HG03520 (cell line): ENCODE data around the gene EGLN2.
"Not testable (repeated sequence)": the region's sequence is repeated elsewhere in the genome, so short reads cannot be mapped to it uniquely, and the experiment has no call there.

Experiments
- ATAC-seq: cut with Tn5 transposase; IDR thresholded peaks from one replicate; pipeline ENCODE4 v1.9.1; 2021; ENCODE audit warnings: mild to moderate bottlenecking, moderate library complexity; ENCODE audit not compliant: unreplicated experiment

EGLN2 gene

DNA sequence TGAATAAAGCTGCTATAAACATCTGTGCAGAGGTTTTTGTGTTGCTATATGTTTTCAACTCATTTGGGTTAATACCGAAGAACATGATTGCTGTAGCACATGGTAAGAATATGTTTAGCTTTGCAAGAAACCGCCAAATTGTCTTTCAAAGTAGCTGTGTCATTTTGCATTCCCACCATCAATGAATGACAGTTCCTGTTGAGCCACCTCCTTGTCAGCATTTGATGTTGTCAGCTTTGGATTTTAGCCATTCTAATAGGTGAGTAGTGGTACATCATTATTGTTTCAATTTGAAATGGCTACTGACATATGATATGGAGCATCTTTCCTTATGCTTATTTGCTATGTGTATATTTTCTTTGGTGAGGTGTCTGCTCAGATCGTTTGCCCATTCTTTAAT, 43.0 kb downstream of the EGLN2 start:
- ATAC-seq: not testable (repeated sequence)

DNA sequence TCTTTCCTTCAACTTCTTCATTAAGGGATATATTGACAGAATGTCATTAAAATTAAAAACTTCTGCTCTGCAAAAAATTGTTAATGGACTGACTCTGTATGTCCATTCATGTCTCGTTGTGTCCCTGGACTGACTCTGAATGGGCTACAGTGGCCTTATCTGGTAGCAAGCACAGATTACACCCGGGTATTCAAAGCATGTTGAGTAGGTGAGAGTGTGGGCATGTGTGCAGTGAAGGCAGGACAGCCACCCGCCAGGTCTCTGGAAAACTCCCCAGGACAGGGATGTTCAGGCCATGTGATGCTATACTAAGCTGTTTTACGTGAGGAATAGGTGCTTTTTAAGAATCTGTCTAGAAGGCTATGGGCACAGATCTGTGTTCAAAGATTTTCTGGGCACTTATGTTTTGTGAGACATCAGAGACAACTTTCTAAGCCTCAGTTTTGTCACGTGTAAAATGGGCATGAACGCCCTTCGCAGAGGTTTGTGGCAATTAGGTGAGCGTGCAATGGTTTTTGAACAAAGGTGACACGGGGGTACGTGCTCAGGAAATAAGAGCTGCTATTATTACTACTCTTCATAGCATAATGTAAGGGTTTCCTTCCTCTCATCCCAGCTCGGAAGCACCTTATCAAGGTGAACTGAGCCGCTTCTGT, 44.1 kb downstream of the EGLN2 start:
- not testable (repeated sequence) for ATAC-seq

DNA sequence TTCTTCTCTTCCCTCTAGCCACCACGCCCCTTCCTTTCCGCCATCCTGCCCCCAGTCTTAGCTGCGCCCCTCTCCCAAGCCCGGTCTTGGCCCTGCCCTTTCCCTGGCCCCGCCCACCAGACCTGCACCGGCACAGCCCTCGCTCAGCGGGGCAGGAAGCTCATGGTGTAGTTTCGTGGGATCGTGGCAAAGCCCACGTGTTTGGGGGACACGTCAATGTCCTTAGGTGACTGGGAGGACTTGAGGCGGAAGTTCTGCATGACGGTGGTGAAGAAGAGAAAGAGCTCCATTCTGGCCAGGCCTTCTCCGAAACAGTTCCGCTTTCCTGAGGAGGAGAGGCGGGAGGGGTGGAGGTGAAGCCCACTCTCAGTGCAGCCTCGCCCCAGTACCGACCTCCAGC, 44.7 kb downstream of the EGLN2 start:
- not testable (repeated sequence) for ATAC-seq

GRCh38 chr19:40846722-40847121, 47.7 kb downstream of the EGLN2 start:
- ATAC-seq: not testable (repeated sequence)

DNA sequence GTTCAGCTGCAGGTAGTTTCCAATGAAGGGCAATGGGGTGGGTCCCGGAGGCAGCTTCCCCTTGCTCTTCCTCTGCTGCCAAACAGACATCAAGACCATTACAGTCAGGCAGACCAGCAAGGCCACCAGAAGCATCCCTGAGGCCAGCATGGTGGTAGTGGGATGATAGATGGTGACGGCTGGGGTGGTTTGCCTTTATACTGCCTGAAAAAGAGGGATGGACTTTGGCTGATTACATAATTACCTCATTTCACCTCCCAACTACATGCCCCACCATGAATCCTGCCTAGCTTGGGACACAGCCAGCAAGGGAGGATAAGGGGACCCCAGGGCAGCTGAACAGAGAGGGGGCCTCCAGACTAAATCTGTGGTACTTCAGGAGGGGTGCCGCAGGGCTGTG, 51.3 kb downstream of the EGLN2 start, which contains the start of gene CYP2A6:
Gene CYP2A6, minus strand, starts transcription at position 171 of the 400 bp plus-strand sequence. Its CDS starts 21 bp downstream, at position 150.
- ATAC-seq: not testable (repeated sequence)

GRCh38 chr19:40852467-40853152, 53.6 kb downstream of the EGLN2 start:
- ATAC-seq: not testable (repeated sequence)
